ENCODE data around the gene TAF15.

- no peak for TF ChIP-seq EZH2 (IDR thresholded peaks at IDR 0.05; ENCODE audit: borderline replicate concordance, low read length)
- no peak for TF ChIP-seq CTCF (IDR thresholded peaks at IDR 0.05; ENCODE audit: low read length)
Observed at GRCh38 chr17:35889818-35890773, 80.8 kb downstream of the TAF15 start.

All from OCI-LY1 (cell line).